ENCODE results near the gene PLCB1.
"Not testable (repeated sequence)": the region's sequence is repeated elsewhere in the genome, so short reads cannot be mapped to it uniquely, and the experiment has no call there.

Gene PLCB1

DNA sequence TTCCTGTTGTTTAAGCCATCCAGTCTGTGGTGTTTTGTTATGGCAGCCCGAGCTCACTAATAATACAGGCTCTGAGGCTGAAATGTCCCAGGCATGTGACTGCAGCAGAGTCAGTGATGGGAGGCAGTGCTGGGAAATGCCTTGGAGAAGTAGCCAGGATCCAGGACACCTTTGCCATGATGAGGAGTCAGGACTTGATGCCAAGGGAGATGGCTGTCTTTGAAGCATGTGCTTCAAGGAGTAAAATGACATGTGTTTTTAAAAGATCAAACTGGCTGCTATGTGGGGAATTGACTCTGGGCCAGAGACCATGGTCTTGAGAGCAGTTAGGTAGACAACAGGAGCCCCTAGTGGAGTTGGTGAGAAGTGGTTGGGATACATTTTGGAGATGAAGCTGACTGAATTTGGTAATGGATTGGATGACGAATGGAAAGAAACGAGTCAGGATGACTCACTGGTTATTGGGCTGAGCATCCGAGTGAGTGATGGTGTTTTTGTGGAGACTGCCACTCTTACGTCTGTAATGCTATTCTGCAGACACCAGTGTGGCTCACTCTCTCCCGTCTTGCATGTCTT lies 322.2 kb downstream of the PLCB1 start:
- H3K27ac Mint-ChIP-seq = no peak overlapping the region
- no peaks in the 10 kb centered on the region for H3K4me1 Mint-ChIP-seq
- H3K36me3 Mint-ChIP-seq = no peaks in the 10 kb centered on the region
- H3K4me3 Mint-ChIP-seq = no peak overlapping the region
- H3K27me3 Mint-ChIP-seq = peaks cover 7% of the 10 kb centered on the region
- H3K9me3 Mint-ChIP-seq = no peaks in the 10 kb centered on the region
- ATAC-seq (ENCODE audit: low read depth) (no peak), DNase-seq (ENCODE audit: low spot score in 2 of 2) (no peak)

DNA sequence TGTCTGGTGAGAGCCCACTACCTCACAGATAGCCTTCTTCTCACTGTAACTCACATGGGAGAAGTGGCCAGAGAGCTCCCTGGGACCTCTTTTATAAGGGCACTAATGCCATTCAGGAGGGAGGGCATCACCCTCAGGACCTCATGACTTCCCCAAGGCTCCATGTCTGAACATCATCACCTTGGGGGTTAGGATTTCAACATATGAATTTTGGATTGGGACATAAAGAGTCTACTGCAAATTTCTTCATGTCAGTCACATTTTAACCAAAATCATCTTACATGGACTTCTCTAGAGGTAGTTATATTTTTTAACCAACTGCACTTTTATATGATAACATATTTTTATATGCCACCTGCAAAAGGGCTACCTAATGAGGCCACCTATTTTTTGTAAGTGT lies 324.7 kb downstream of the PLCB1 start:
- Mint-ChIP-seq H3K9me3 (no peaks in the 10 kb centered on the region), H3K36me3 (no peaks in the 10 kb centered on the region), H3K4me1 (no peaks in the 10 kb centered on the region), H3K4me3 (no peak overlapping the region), H3K27ac (no peak overlapping the region), H3K27me3 (peaks cover 5% of the 10 kb centered on the region)
- DNase-seq (ENCODE audit: low spot score in 2 of 2) (no peak), ATAC-seq (ENCODE audit: low read depth) (no peak)

DNA sequence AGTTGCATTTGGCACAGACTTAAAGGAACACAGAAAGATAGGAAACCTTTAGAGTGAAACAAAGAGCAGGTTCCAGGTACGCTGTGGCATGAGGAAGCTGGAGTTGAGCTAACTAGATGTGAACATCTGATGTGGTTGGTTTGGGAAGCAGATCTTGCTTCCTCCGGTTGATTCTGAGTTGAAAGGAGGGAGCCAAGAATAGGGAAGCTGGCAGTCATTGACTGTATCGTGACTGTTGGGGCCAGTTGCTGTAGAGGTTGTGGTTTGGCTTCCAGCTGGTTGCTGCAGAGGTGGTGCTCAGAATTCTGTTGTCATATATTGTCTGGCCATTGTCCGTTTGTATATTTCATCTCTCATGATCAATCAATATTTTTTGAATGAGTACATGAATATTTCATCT lies 325.9 kb downstream of the PLCB1 start:
- H3K9me3 Mint-ChIP-seq = no peaks in the 10 kb centered on the region
- no peaks in the 10 kb centered on the region for H3K4me1 Mint-ChIP-seq
- H3K4me3 Mint-ChIP-seq = no peak overlapping the region
- no peaks in the 10 kb centered on the region for H3K36me3 Mint-ChIP-seq
- no peak overlapping the region for H3K27ac Mint-ChIP-seq
- peaks cover 5% of the 10 kb centered on the region for H3K27me3 Mint-ChIP-seq
- no peak for ATAC-seq (ENCODE audit: low read depth)
- DNase-seq (ENCODE audit: low spot score in 2 of 2) = no peak

DNA sequence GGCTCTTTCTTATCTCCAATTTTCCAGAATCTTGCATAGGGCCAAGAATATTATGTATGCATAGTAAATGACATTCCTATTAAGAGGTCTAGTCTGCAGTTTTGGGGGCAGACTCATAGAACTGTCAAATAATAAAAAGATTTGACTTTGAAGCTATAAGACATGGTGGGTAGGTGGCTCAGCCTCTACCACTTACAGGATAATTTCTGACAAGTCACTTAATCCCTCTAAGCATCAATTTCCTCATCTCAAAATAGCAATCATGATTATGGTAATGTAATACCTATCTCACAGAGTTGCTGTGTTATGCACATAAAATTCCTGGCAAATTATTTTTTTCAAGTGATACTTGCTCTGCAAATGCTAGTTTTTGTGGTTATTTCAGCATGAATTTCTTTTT lies 329.1 kb downstream of the PLCB1 start:
- no peak for ATAC-seq (ENCODE audit: low read depth)
- DNase-seq (ENCODE audit: low spot score in 2 of 2) = no peak
- no peaks in the 10 kb centered on the region for H3K4me1 Mint-ChIP-seq
- peaks cover 7% of the 10 kb centered on the region for H3K9me3 Mint-ChIP-seq
- peaks cover 5% of the 10 kb centered on the region for H3K27me3 Mint-ChIP-seq
- H3K27ac Mint-ChIP-seq = no peak overlapping the region
- peaks cover 2% of the 10 kb centered on the region for H3K36me3 Mint-ChIP-seq
- H3K4me3 Mint-ChIP-seq = no peak overlapping the region

DNA sequence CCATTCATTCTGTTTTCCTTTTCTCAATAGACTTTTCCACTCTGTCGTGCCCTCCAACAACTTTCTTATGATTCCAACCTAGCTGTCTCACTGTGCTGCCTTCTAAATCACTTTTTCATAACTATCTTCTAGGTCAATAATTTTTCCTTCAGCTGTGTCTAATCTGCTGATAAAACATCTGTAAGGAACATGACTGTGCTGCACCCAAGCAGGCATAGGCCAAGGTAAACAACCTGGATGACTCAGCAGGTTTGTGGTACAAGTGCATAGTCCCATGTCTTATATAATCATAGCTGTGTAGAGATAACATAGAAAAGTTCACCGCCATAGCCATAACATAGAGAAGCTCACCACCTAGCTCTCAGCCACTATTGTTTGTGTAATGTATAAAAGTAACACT lies 332.3 kb downstream of the PLCB1 start:
- peaks cover 7% of the 10 kb centered on the region for H3K9me3 Mint-ChIP-seq
- H3K4me1 Mint-ChIP-seq = no peaks in the 10 kb centered on the region
- DNase-seq (ENCODE audit: low spot score in 2 of 2) (no peak), ATAC-seq (ENCODE audit: low read depth) (no peak)
- peaks cover 2% of the 10 kb centered on the region for H3K36me3 Mint-ChIP-seq
- no peaks in the 10 kb centered on the region for H3K27me3 Mint-ChIP-seq
- no peak overlapping the region for H3K4me3 Mint-ChIP-seq
- H3K27ac Mint-ChIP-seq = no peak overlapping the region

DNA sequence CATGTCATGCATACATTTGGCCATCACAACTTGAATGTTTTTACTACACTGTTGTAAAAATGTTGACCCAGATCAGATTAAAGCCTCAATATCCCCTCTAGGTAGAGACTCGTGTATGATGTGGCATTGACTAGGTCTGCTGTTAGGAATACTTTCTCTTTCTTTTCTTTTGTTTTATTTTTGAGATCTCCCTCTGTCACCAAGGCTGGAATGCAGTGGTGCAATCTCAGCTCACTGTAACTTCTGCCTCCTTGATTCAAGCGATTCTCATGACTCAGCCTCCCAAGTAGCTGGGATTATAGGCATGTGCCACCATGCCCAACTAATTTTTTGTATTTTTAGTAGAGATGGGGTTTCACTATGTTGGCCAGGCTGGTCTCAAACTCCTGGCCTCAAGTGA lies 334.7 kb downstream of the PLCB1 start:
- H3K27me3 Mint-ChIP-seq; DNase-seq (ENCODE audit: low spot score in 2 of 2); H3K36me3 Mint-ChIP-seq; H3K27ac Mint-ChIP-seq; H3K4me1 Mint-ChIP-seq; H3K4me3 Mint-ChIP-seq; ATAC-seq (ENCODE audit: low read depth); H3K9me3 Mint-ChIP-seq: not testable (repeated sequence)

DNA sequence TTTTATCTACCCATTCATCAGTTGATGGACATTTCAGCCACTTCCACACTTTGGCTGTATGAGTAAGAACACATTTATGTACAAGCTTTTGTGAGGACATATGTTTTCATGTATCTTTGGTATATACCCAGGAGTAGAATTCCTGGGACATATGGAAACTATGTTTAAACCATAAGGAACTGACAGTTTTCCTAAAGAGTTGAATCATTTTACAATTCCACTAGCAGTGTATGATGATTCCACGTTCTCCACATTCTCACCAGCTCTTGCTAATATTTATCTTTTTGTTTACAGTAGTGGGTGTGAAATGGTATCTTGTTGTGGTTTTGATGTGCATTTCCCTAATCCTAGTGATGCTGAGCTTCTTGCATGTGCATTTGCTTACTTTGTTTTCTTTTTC lies 338.1 kb downstream of the PLCB1 start:
- ATAC-seq (ENCODE audit: low read depth) (no peak), DNase-seq (ENCODE audit: low spot score in 2 of 2) (no peak)
- Mint-ChIP-seq H3K27ac (no peak overlapping the region), H3K4me3 (no peak overlapping the region), H3K4me1 (no peaks in the 10 kb centered on the region), H3K9me3 (no peaks in the 10 kb centered on the region), H3K36me3 (no peaks in the 10 kb centered on the region), H3K27me3 (no peaks in the 10 kb centered on the region)

DNA sequence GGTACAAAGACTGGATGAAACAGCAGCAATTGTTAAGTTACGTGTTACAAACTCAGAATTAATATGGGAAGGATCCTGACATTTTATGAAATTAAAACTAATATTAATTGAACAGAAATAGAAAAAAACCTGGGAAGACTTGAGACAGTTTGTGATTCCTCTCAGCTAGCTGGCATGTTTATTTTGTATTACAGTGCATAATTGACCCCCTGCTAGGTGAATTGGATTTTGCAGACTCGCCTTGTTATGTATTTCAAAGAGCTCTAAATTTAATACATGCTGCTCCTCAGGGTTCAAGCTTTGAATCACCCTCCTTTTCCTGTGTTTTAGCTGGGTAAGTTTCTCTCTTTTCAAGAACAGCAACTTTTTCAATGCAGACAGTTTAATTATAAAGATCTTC lies 339.4 kb downstream of the PLCB1 start:
- ATAC-seq (ENCODE audit: low read depth) (no peak), DNase-seq (ENCODE audit: low spot score in 2 of 2) (no peak)
- H3K4me1 Mint-ChIP-seq = no peaks in the 10 kb centered on the region
- H3K9me3 Mint-ChIP-seq = no peaks in the 10 kb centered on the region
- no peaks in the 10 kb centered on the region for H3K27me3 Mint-ChIP-seq
- H3K27ac Mint-ChIP-seq = no peak overlapping the region
- H3K36me3 Mint-ChIP-seq = no peaks in the 10 kb centered on the region
- no peak overlapping the region for H3K4me3 Mint-ChIP-seq

DNA sequence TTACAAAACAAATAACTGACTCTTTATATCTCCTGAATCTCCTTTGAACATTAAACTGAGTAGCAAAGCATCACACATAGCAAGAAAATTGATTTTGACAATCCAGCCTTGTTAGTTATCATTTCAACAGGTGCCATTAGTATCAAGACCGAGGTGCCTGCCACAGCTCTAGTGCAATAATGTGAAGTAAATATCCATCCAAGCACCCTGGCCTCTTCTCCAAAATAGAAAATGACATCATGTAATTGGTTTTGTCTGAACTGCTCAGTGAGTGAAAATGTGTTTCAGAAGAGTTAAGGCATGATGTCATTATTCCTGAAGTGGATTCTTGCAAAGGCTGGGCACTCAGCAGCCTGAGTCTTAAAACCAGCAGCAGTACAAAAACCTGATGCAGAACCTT lies 341.4 kb downstream of the PLCB1 start:
- H3K27ac Mint-ChIP-seq = no peak overlapping the region
- H3K4me3 Mint-ChIP-seq = no peak overlapping the region
- no peaks in the 10 kb centered on the region for H3K9me3 Mint-ChIP-seq
- no peaks in the 10 kb centered on the region for H3K4me1 Mint-ChIP-seq
- ATAC-seq (ENCODE audit: low read depth) (no peak), DNase-seq (ENCODE audit: low spot score in 2 of 2) (no peak)
- no peaks in the 10 kb centered on the region for H3K27me3 Mint-ChIP-seq
- no peaks in the 10 kb centered on the region for H3K36me3 Mint-ChIP-seq

DNA sequence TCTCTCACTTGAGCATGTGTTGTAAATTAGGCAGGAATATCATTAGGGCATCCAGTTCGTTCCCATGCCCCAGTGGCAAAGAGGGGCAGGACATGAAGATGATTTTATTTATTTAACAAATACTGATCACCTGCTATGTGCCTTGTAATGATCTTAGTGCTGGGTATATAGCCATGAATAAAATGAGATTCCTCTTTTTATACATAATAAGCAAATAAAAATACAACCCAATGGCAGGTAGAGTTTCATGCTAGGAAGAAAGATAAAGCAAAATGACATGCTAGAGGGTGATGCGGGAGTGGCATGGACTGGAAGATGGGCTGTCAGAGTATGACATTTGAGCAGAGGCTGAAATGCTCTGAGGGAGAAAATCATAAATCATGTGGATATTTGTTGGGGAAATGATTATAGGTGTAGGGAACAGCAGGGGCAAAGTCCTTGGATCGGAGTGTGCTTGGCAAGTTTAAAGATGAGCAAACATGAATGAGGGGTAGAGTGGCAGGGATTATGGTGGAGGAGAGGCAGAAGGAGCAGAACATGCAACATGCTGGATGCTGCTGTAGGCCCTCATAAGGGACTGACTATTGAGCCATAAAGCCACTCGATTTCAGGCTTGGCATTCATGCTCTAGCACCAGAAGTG lies 342.1 kb downstream of the PLCB1 start:
- Mint-ChIP-seq H3K4me3 (no peak overlapping the region), H3K4me1 (no peaks in the 10 kb centered on the region), H3K36me3 (no peaks in the 10 kb centered on the region), H3K27me3 (no peaks in the 10 kb centered on the region), H3K9me3 (no peaks in the 10 kb centered on the region), H3K27ac (no peak overlapping the region)
- DNase-seq (ENCODE audit: low spot score in 2 of 2) (no peak), ATAC-seq (ENCODE audit: low read depth) (no peak)

DNA sequence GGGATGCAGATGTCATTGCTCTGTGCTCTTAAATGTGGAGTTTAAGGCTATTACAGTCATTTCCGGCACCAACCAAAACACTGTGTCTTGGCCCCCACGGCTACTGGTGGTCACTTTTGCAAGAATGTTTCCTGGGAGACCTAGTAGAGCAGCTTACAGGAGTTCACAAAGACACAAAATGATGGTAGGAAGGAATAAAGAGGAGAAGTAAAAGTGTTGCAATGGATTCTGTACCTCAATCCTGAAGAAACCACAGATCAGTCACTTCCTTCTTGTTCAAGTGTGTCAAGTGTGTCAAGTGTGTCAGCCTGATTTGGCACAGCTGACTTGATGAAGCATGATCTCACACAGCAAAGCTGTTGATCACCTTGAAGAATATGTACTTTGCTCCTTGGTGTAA lies 344.0 kb downstream of the PLCB1 start:
- no peak overlapping the region for H3K4me3 Mint-ChIP-seq
- H3K27ac Mint-ChIP-seq = no peak overlapping the region
- no peaks in the 10 kb centered on the region for H3K27me3 Mint-ChIP-seq
- ATAC-seq (ENCODE audit: low read depth) (no peak), DNase-seq (ENCODE audit: low spot score in 2 of 2) (no peak)
- H3K36me3 Mint-ChIP-seq = no peaks in the 10 kb centered on the region
- H3K9me3 Mint-ChIP-seq = no peaks in the 10 kb centered on the region
- H3K4me1 Mint-ChIP-seq = no peaks in the 10 kb centered on the region

DNA sequence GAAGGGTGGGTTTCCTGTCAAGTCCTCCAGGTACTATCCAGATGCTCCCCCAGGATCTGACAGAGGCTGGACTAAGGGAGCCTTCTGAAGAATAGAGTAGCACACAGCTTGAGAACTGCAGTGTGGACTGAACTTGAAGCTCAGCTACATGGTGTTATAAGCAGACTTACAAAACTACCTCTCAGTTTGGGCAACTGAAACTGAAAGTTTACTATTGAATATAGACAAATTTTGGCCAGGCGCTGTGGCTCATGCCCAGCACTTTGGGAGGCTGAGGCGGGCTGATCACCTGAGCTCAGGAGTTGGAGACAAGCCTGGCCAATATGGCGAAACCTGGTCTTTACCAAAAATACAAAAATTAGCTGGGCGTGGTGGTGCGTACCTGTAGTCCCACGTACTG lies 348.5 kb downstream of the PLCB1 start:
- Mint-ChIP-seq H3K27me3 (peaks cover 3% of the 10 kb centered on the region), H3K4me1 (peaks cover 3% of the 10 kb centered on the region), H3K36me3 (no peaks in the 10 kb centered on the region), H3K9me3 (no peaks in the 10 kb centered on the region), H3K27ac (no peak overlapping the region), H3K4me3 (no peak overlapping the region)
- ATAC-seq (ENCODE audit: low read depth) = no peak
- DNase-seq (ENCODE audit: low spot score in 2 of 2) = no peak

DNA sequence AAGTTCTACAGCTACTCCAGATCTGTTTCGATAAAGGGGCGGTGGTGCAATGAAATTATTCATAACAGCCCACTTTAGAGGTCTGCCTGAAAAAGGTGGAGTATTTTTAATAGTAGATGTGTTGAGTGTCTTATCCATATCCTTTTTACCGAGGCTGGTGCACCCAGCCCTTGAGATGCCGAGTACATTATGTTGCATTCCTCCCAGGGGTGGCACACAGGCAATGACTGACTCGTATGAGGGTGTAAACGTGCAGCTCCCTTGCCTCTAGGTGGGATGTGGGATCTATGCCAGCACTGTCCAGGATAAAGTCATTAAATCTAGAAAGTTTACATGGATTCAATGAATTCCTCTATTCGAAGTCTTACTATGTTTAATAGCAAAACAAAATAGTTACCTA lies 355.6 kb downstream of the PLCB1 start:
- no peaks in the 10 kb centered on the region for H3K9me3 Mint-ChIP-seq
- H3K27ac Mint-ChIP-seq = no peak overlapping the region
- peaks cover 3% of the 10 kb centered on the region for H3K4me1 Mint-ChIP-seq
- ATAC-seq (ENCODE audit: low read depth) (no peak), DNase-seq (ENCODE audit: low spot score in 2 of 2) (no peak)
- H3K27me3 Mint-ChIP-seq = peaks cover 3% of the 10 kb centered on the region
- no peaks in the 10 kb centered on the region for H3K36me3 Mint-ChIP-seq
- no peak overlapping the region for H3K4me3 Mint-ChIP-seq

DNA sequence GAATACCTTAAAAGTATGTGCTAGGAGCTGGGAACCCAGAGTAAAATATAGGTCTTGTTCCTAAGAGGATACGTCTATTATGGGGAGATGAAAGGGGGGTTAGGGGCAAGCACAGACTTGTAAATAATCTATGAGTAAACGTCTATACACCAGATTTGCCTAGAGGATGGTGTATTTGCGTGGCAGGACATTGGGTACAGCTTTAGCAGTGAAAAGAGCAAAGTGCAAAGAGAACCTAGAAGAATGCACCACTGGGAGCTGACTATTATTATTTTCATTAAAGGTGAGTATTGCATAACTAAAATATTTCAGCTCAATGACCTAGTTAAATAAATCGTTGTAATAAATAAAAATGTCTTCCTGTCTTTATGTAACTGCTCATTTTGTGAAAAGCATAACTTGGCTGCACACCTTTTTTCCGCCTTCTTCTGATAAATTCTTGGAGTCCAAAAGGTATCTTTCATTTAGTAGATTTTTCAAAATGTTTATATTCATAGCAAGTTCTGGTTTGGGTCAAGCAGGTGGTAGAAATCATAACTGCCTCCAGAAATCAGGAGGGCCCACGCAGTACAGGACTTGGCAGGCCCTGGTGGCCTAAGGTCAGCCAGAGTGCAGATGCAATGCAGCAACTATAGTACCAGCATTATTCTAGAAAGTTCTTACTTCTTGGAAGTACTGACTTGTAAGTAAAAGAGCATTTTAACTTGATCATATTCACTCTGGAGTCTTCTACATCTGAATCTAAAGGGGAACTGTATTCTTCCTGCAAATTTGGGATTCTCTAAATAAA lies 357.2 kb downstream of the PLCB1 start:
- Mint-ChIP-seq H3K27ac (no peak overlapping the region), H3K9me3 (no peaks in the 10 kb centered on the region), H3K4me3 (no peak overlapping the region), H3K27me3 (peaks cover 3% of the 10 kb centered on the region), H3K4me1 (peaks cover 3% of the 10 kb centered on the region), H3K36me3 (no peaks in the 10 kb centered on the region)
- ATAC-seq (ENCODE audit: low read depth) (no peak), DNase-seq (ENCODE audit: low spot score in 2 of 2) (no peak)
